Measurements from ENCODE around the gene ACYP2. TPM values are rescaled to one million over a fixed set of nuclear protein-coding genes. Genes with fewer than 3 reads are reported as not detected.

Gene ACYP2
- total RNA-seq, 1 donor from 2014 or later, result 14.9 TPM

DNA sequence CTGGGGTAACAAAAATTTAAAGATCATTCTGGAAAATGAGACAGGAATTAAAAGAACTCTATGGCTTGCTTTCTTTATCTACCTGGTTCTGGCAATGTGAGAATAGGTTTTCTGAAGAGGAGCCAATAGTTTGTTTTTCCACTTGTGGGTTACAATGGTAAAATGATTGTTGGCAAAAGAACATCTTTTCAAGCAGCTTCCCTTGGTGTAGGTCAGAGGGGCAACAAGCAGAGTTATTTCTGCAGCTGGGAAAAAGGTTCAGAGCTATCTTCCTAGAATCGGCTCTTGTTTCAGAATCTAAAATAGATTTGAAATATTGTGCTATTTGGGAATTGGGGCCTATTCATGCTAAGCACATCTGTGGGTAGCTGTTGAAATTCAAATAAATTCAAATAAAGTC lies 152.2 kb downstream of the ACYP2 start:
- no peak overlapping the region for H3K4me3 Mint-ChIP-seq

GRCh38 chr2:54271189-54271588 lies 155.8 kb downstream of the ACYP2 start:
- ChIA-PET CTCF (no interaction called here), POLR2A (interaction anchor here (0.6 kb wide), 1 partner anchor 24 kb away, joined by 3 read pairs; no protein-coding TSS in a partner anchor)
- Mint-ChIP-seq H3K27ac (peak overlapping the region; percentile 65), H3K27me3 (no peaks in the 10 kb centered on the region), H3K9me3 (no peaks in the 10 kb centered on the region), H3K36me3 (ENCODE audit: low read depth) (peaks cover 4% of the 10 kb centered on the region), H3K4me1 (peaks cover 20% of the 10 kb centered on the region), H3K4me3 (no peak overlapping the region)
- ATAC-seq (ENCODE audit: low read depth) (no peak), DNase-seq (no peak)
- intact Hi-C loops (cut with micrococcal nuclease), result no loop called here
- TF ChIP-seq, protein P1, sequence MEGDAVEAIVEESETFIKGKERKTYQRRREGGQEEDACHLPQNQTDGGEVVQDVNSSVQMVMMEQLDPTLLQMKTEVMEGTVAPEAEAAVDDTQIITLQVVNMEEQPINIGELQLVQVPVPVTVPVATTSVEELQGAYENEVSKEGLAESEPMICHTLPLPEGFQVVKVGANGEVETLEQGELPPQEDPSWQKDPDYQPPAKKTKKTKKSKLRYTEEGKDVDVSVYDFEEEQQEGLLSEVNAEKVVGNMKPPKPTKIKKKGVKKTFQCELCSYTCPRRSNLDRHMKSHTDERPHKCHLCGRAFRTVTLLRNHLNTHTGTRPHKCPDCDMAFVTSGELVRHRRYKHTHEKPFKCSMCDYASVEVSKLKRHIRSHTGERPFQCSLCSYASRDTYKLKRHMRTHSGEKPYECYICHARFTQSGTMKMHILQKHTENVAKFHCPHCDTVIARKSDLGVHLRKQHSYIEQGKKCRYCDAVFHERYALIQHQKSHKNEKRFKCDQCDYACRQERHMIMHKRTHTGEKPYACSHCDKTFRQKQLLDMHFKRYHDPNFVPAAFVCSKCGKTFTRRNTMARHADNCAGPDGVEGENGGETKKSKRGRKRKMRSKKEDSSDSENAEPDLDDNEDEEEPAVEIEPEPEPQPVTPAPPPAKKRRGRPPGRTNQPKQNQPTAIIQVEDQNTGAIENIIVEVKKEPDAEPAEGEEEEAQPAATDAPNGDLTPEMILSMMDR (IDR thresholded peaks at IDR 0.05), result no peak

More for the DNA sequence above, 152.2 kb downstream of the ACYP2 start:
- ChIA-PET CTCF (interaction anchor here (1.5 kb wide), 1 partner anchor 24 kb away, joined by 3 read pairs; no protein-coding TSS in a partner anchor), POLR2A (no interaction called here)
- no peak for DNase-seq
- TF ChIP-seq, protein P1 (IDR thresholded peaks at IDR 0.05), result no peak
- peaks cover 18% of the 10 kb centered on the region for H3K4me1 Mint-ChIP-seq
- intact Hi-C loops (cut with micrococcal nuclease), result no loop called here
- no peak overlapping the region for H3K27ac Mint-ChIP-seq
- peaks cover 12% of the 10 kb centered on the region for H3K9me3 Mint-ChIP-seq
- no peak for ATAC-seq (ENCODE audit: low read depth)
- H3K36me3 Mint-ChIP-seq (ENCODE audit: low read depth), result peaks cover 23% of the 10 kb centered on the region
- no peaks in the 10 kb centered on the region for H3K27me3 Mint-ChIP-seq

- TF ChIP-seq, protein P1 (IDR thresholded peaks at IDR 0.05), result no peak
- H3K27me3 Mint-ChIP-seq, result no peaks in the 10 kb centered on the region
- peaks cover 4% of the 10 kb centered on the region for H3K36me3 Mint-ChIP-seq (ENCODE audit: low read depth)
- peak overlapping the region; percentile 65 for H3K27ac Mint-ChIP-seq
- peaks cover 20% of the 10 kb centered on the region for H3K4me1 Mint-ChIP-seq
- ChIA-PET CTCF (no interaction called here), POLR2A (no interaction called here)
- no peaks in the 10 kb centered on the region for H3K9me3 Mint-ChIP-seq
- intact Hi-C loops (cut with micrococcal nuclease), result no loop called here
- DNase-seq (no peak), ATAC-seq (ENCODE audit: low read depth) (peak; percentile 83)
- peak overlapping the region; percentile 11 for H3K4me3 Mint-ChIP-seq
Observed at GRCh38 chr2:54271843-54272627, 156.6 kb downstream of the ACYP2 start.

GRCh38 chr2:54274781-54275242 lies 159.4 kb downstream of the ACYP2 start:
- ChIA-PET CTCF (no interaction called here), POLR2A (no interaction called here)
- H3K4me3 Mint-ChIP-seq, result no peak overlapping the region
- H3K4me1 Mint-ChIP-seq, result peaks cover 20% of the 10 kb centered on the region
- intact Hi-C loops (cut with micrococcal nuclease), result no loop called here
- H3K9me3 Mint-ChIP-seq, result no peaks in the 10 kb centered on the region
- peaks cover 4% of the 10 kb centered on the region for H3K36me3 Mint-ChIP-seq (ENCODE audit: low read depth)
- H3K27ac Mint-ChIP-seq, result no peak overlapping the region
- ATAC-seq (ENCODE audit: low read depth), result no peak
- TF ChIP-seq, protein P1 (IDR thresholded peaks at IDR 0.05), result no peak
- H3K27me3 Mint-ChIP-seq, result no peaks in the 10 kb centered on the region
- DNase-seq, result no peak

DNA sequence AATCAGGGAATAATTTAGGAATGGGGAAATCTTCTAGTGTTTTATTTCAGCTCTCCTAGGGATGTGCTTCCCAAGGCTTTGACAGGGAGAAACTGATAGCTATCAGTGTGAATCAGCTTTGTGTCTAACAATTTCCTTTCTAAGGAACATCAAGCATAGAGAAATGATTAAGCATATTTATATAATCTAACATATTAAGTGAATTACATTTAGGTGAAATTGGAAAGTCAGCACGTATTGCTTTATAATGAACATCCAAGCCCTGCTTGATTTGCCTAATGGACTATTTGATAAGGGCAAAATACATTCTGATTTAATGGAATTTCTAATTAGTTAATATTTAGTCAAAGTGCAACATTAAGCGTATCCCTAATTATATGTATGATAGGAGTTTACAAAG lies 160.1 kb downstream of the ACYP2 start:
- POLR2A ChIA-PET, result no interaction called here
- Mint-ChIP-seq H3K4me3 (no peak overlapping the region), H3K9me3 (no peaks in the 10 kb centered on the region), H3K4me1 (peaks cover 20% of the 10 kb centered on the region), H3K36me3 (ENCODE audit: low read depth) (peaks cover 4% of the 10 kb centered on the region), H3K27me3 (no peaks in the 10 kb centered on the region), H3K27ac (no peak overlapping the region)
- TF ChIP-seq, protein P1 (IDR thresholded peaks at IDR 0.05), result no peak
- intact Hi-C loops (cut with micrococcal nuclease), result no loop called here
- DNase-seq (no peak), ATAC-seq (ENCODE audit: low read depth) (no peak)
- CTCF ChIA-PET, result no interaction called here

All from activated B cell treated with CpG ODN at 0.5 μM for 24 hours (primary cell).